Retinal pigment epithelial cell (primary cell): Measurements from ENCODE around the gene ZFYVE9.

Experiments used
- DNase-seq: peaks from one replicate; pipeline ENCODE4 v3.0.0-alpha.2; 2010; ENCODE audit warnings: low read depth
- H3K4me3 ChIP-seq: 2 replicates; pipeline ENCODE4 v1.5.1; 2011; ENCODE audit warnings: mild to moderate bottlenecking, low read length, control low read depth, moderate library complexity
- TF ChIP-seq, protein P1 (sequence below): conservative IDR thresholded peaks from 2 replicates; pipeline ENCODE4 v1.5.1; 2011; ENCODE audit warnings: low read depth, low read length, control low read depth, inconsistent platforms

ZFYVE9 gene

DNA sequence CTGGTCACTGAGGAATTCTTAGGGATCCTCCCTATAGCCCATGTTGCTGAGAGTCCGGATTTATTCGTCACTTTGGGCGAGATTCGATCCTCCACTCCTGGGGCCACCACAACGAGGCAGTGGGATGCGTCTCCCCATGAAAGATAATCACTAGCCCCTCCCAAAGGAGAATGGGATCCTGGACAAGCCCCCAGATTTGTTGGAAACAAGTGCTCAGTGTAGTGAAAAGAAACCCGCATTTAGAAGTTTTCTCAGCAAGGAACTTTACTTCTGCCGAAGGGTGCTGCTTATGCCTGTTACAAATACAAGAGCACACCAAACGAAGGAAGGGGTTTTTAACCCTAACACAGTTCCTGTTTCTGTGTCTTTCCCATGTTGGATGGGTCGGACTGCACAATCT is 83.3 kb downstream of the ZFYVE9 start:
- TF ChIP-seq, protein P1, sequence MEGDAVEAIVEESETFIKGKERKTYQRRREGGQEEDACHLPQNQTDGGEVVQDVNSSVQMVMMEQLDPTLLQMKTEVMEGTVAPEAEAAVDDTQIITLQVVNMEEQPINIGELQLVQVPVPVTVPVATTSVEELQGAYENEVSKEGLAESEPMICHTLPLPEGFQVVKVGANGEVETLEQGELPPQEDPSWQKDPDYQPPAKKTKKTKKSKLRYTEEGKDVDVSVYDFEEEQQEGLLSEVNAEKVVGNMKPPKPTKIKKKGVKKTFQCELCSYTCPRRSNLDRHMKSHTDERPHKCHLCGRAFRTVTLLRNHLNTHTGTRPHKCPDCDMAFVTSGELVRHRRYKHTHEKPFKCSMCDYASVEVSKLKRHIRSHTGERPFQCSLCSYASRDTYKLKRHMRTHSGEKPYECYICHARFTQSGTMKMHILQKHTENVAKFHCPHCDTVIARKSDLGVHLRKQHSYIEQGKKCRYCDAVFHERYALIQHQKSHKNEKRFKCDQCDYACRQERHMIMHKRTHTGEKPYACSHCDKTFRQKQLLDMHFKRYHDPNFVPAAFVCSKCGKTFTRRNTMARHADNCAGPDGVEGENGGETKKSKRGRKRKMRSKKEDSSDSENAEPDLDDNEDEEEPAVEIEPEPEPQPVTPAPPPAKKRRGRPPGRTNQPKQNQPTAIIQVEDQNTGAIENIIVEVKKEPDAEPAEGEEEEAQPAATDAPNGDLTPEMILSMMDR, result no peak
- no peak for DNase-seq
- no peak overlapping the region for H3K4me3 ChIP-seq

GRCh38 chr1:52229494-52229893 is 87.6 kb downstream of the ZFYVE9 start:
- H3K4me3 ChIP-seq, result no peak overlapping the region
- TF ChIP-seq, protein P1, result no peak
- DNase-seq, result no peak

DNA sequence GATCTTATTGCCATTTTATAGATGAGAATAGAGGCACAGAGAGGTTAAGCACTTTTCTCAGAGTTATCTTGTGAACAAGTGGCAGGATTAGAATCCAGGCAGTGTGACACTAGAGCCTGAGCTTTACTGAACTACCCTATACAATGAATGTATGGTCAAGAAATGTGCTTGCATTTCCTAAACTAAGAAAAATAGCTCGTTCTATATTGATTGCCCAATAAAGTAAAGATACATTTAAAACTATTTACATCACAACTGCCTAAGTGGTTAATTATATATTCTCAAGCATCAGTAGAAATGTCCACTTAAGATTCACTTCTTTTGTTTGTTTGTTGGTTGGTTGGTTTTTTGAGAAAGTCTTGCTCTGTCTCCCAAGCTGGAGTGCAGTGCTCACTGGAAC is 91.6 kb downstream of the ZFYVE9 start:
- H3K4me3 ChIP-seq, result no peak overlapping the region
- no peak for DNase-seq
- TF ChIP-seq, protein P1, result no peak

- no peak overlapping the region for H3K4me3 ChIP-seq
- TF ChIP-seq, protein P1, result no peak
- no peak for DNase-seq
Measured at GRCh38 chr1:52234014-52234413, 92.1 kb downstream of the ZFYVE9 start.

- TF ChIP-seq, protein P1, result no peak
Measured at GRCh38 chr1:52234708-52235107, 92.8 kb downstream of the ZFYVE9 start.

GRCh38 chr1:52235646-52236045 is 93.8 kb downstream of the ZFYVE9 start:
- TF ChIP-seq, protein P1, result no peak

More at GRCh38 chr1:52234708-52235107, 92.8 kb downstream of the ZFYVE9 start:
- no peak overlapping the region for H3K4me3 ChIP-seq
- no peak for DNase-seq

DNA sequence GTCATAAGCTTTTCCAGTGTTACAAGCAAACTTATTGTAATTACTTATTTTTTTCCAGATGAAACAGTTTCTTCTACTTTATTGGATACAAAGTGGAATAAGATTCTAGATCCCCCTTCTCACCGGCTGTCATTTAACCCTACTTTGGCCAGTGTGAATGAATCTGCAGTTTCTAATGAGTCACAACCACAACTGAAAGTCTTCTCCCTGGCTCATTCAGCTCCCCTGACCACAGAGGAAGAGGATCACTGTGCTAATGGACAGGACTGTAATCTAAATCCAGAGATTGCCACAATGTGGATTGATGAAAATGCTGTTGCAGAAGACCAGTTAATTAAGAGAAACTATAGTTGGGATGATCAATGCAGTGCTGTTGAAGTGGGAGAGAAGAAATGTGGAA is 95.5 kb downstream of the ZFYVE9 start:
- DNase-seq, result no peak
- no peak overlapping the region for H3K4me3 ChIP-seq
- TF ChIP-seq, protein P1, result no peak

More at GRCh38 chr1:52235646-52236045, 93.8 kb downstream of the ZFYVE9 start:
- H3K4me3 ChIP-seq, result no peak overlapping the region
- DNase-seq, result no peak
